Suprapubic skin (tissue), 3 donors: ENCODE results near the gene KRT13.

ENCODE experiments used
- CTCF ChIP-seq, 2 donors: fragments of 200-600 bp in 1 of 2; fragments of 450-650 bp in 1 of 2; sonication (generic) in 1 of 2; IDR thresholded peaks; one replicate each; pipeline ENCODE4 v1.5.1; 2016 to 2019; ENCODE audit warnings: antibody characterized with exemption in 2 of 2, mild to moderate bottlenecking in 1 of 2, moderate library complexity in 1 of 2
- POLR2A ChIP-seq, 2 donors: fragments of 450-650 bp; IDR thresholded peaks; one replicate each; pipeline ENCODE4 v1.6.1; 2017; ENCODE audit warnings: antibody characterized with exemption in 2 of 2, mild to moderate bottlenecking in 2 of 2, moderate library complexity in 2 of 2

- TF ChIP-seq CTCF (IDR thresholded peaks at IDR 0.05) (no peak), POLR2A (IDR thresholded peaks at IDR 0.05) (no peak)
Observed at GRCh38 chr17:41527063-41528023, 21.9 kb upstream of the KRT13 start.
